ENCODE data around the gene TMEM132D.

Gene TMEM132D

GRCh38 chr12:129870796-129871195, 33.0 kb downstream of the TMEM132D start:
- Histone ChIP-seq H3F3A (ENCODE audit: insufficient read depth, low read length) (no peaks in the 10 kb centered on the region), H3K9me3 (ENCODE audit: low read length) (no peaks in the 10 kb centered on the region), H3K4me3 (ENCODE audit: low read depth, low read length, poor library complexity, severe bottlenecking) (no peak overlapping the region), H2AFZ (ENCODE audit: low read length) (no peak overlapping the region), H3K36me3 (ENCODE audit: insufficient read depth, low read length) (no peaks in the 10 kb centered on the region), H3K9ac (ENCODE audit: low read length) (no peak overlapping the region), H3K9me2 (ENCODE audit: low read depth, low read length) (no peaks in the 10 kb centered on the region), H4K20me1 (ENCODE audit: insufficient read depth, low read length) (no peaks in the 10 kb centered on the region), H3K79me2 (ENCODE audit: insufficient read depth, low read length) (no peaks in the 10 kb centered on the region), H3K27me3 (ENCODE audit: insufficient read depth, low read length) (no peaks in the 10 kb centered on the region), H3K4me1 (ENCODE audit: insufficient read depth, low read length, severe bottlenecking) (no peaks in the 10 kb centered on the region), H3K4me2 (ENCODE audit: low read length) (no peak overlapping the region), H3K27ac (ENCODE audit: low read depth, low read length, poor library complexity, severe bottlenecking) (no peak overlapping the region)
- TF ChIP-seq EZH2 (IDR thresholded peaks at IDR 0.05; ENCODE audit: borderline replicate concordance, low read length) (no peak), CTCF (IDR thresholded peaks at IDR 0.05; ENCODE audit: low read length) (no peak)

GRCh38 chr12:129870136-129870535, 33.7 kb downstream of the TMEM132D start:
- Histone ChIP-seq H3K27me3 (ENCODE audit: insufficient read depth, low read length) (no peaks in the 10 kb centered on the region), H3F3A (ENCODE audit: insufficient read depth, low read length) (no peaks in the 10 kb centered on the region), H3K9ac (ENCODE audit: low read length) (no peak overlapping the region), H3K9me3 (ENCODE audit: low read length) (no peaks in the 10 kb centered on the region), H3K9me2 (ENCODE audit: low read depth, low read length) (no peaks in the 10 kb centered on the region), H4K20me1 (ENCODE audit: insufficient read depth, low read length) (no peaks in the 10 kb centered on the region), H3K36me3 (ENCODE audit: insufficient read depth, low read length) (no peaks in the 10 kb centered on the region), H3K27ac (ENCODE audit: low read depth, low read length, poor library complexity, severe bottlenecking) (no peak overlapping the region), H3K4me2 (ENCODE audit: low read length) (no peak overlapping the region), H2AFZ (ENCODE audit: low read length) (no peak overlapping the region), H3K4me3 (ENCODE audit: low read depth, low read length, poor library complexity, severe bottlenecking) (no peak overlapping the region), H3K4me1 (ENCODE audit: insufficient read depth, low read length, severe bottlenecking) (no peaks in the 10 kb centered on the region), H3K79me2 (ENCODE audit: insufficient read depth, low read length) (no peaks in the 10 kb centered on the region)
- TF ChIP-seq EZH2 (IDR thresholded peaks at IDR 0.05; ENCODE audit: borderline replicate concordance, low read length) = no peak
- no peak for TF ChIP-seq CTCF (IDR thresholded peaks at IDR 0.05; ENCODE audit: low read length)

GRCh38 chr12:129868575-129868974, 35.2 kb downstream of the TMEM132D start:
- H2AFZ ChIP-seq (ENCODE audit: low read length) = no peak overlapping the region
- no peak overlapping the region for H3K27ac ChIP-seq (ENCODE audit: low read depth, low read length, poor library complexity, severe bottlenecking)

More at GRCh38 chr12:129868575-129868974, 35.2 kb downstream of the TMEM132D start:
- Histone ChIP-seq H3K9me2 (ENCODE audit: low read depth, low read length) (no peaks in the 10 kb centered on the region), H3K9me3 (ENCODE audit: low read length) (no peaks in the 10 kb centered on the region), H3K4me2 (ENCODE audit: low read length) (no peak overlapping the region), H3K27me3 (ENCODE audit: insufficient read depth, low read length) (no peaks in the 10 kb centered on the region), H3K79me2 (ENCODE audit: insufficient read depth, low read length) (no peaks in the 10 kb centered on the region), H3K36me3 (ENCODE audit: insufficient read depth, low read length) (no peaks in the 10 kb centered on the region), H3K4me3 (ENCODE audit: low read depth, low read length, poor library complexity, severe bottlenecking) (no peak overlapping the region), H3K4me1 (ENCODE audit: insufficient read depth, low read length, severe bottlenecking) (no peaks in the 10 kb centered on the region), H4K20me1 (ENCODE audit: insufficient read depth, low read length) (no peaks in the 10 kb centered on the region), H3K9ac (ENCODE audit: low read length) (no peak overlapping the region), H3F3A (ENCODE audit: insufficient read depth, low read length) (no peaks in the 10 kb centered on the region)
- TF ChIP-seq EZH2 (IDR thresholded peaks at IDR 0.05; ENCODE audit: borderline replicate concordance, low read length) (no peak), CTCF (IDR thresholded peaks at IDR 0.05; ENCODE audit: low read length) (no peak)
